ENCODE data around the gene SMIM24.

Gene SMIM24

GRCh38 chr19:3443840-3444694 lies 36.3 kb downstream of the SMIM24 start:
- H2AFZ ChIP-seq (ENCODE audit: low read depth, low read length): no peak overlapping the region
- peaks cover 18% of the 10 kb centered on the region; the same call in 1 of the 2 replicates for H4K20me1 ChIP-seq (ENCODE audit: insufficient read depth, low read length)
- no peak overlapping the region for H3K4me3 ChIP-seq (ENCODE audit: low read length)
- H3K36me3 ChIP-seq (replicated peaks; ENCODE audit: low read depth, low read length): peaks cover 42% of the 10 kb centered on the region
- TF ChIP-seq EZH2phosphoT487 (IDR thresholded peaks at IDR 0.05; ENCODE audit: low read depth) (no peak), CTCF (IDR thresholded peaks at IDR 0.05; ENCODE audit: low read depth, low read length) (no peak)
- H3K27ac ChIP-seq (ENCODE audit: low read length): no peak overlapping the region
- no peak overlapping the region for H3K9ac ChIP-seq (ENCODE audit: low read length)
- H3K4me2 ChIP-seq (ENCODE audit: low read length): no peak overlapping the region
- no peaks in the 10 kb centered on the region for H3K27me3 ChIP-seq (ENCODE audit: low read depth, low read length)
- H3K4me1 ChIP-seq (ENCODE audit: low read length): no peaks in the 10 kb centered on the region
- H3K79me2 ChIP-seq (ENCODE audit: low read length): peaks cover 13% of the 10 kb centered on the region; the same call in 1 of the 2 replicates
- H3K9me3 ChIP-seq (ENCODE audit: insufficient read depth, low read length): no peaks in the 10 kb centered on the region

- Histone ChIP-seq H4K20me1 (ENCODE audit: insufficient read depth, low read length) (peaks cover 18% of the 10 kb centered on the region; the same call in 1 of the 2 replicates), H3K79me2 (ENCODE audit: low read length) (peaks cover 13% of the 10 kb centered on the region; the same call in 1 of the 2 replicates), H3K9me3 (ENCODE audit: insufficient read depth, low read length) (no peaks in the 10 kb centered on the region), H3K4me2 (ENCODE audit: low read length) (no peak overlapping the region), H3K4me3 (ENCODE audit: low read length) (no peak overlapping the region), H3K4me1 (ENCODE audit: low read length) (no peaks in the 10 kb centered on the region), H3K27ac (ENCODE audit: low read length) (no peak overlapping the region), H3K9ac (ENCODE audit: low read length) (no peak overlapping the region), H3K36me3 (replicated peaks; ENCODE audit: low read depth, low read length) (peaks cover 45% of the 10 kb centered on the region), H3K27me3 (ENCODE audit: low read depth, low read length) (no peaks in the 10 kb centered on the region), H2AFZ (ENCODE audit: low read depth, low read length) (no peak overlapping the region)
- TF ChIP-seq CTCF (IDR thresholded peaks at IDR 0.05; ENCODE audit: low read depth, low read length) (no peak), EZH2phosphoT487 (IDR thresholded peaks at IDR 0.05; ENCODE audit: low read depth) (no peak)
Observed at GRCh38 chr19:3442487-3443071, 37.7 kb downstream of the SMIM24 start.

GRCh38 chr19:3441986-3442329 lies 38.4 kb downstream of the SMIM24 start:
- H4K20me1 ChIP-seq (ENCODE audit: insufficient read depth, low read length): peaks cover 18% of the 10 kb centered on the region; the same call in 1 of the 2 replicates
- H3K9me3 ChIP-seq (ENCODE audit: insufficient read depth, low read length): no peaks in the 10 kb centered on the region
- H3K4me2 ChIP-seq (ENCODE audit: low read length): no peak overlapping the region
- H3K79me2 ChIP-seq (ENCODE audit: low read length): peaks cover 13% of the 10 kb centered on the region; the same call in 1 of the 2 replicates
- no peaks in the 10 kb centered on the region for H3K4me1 ChIP-seq (ENCODE audit: low read length)
- no peaks in the 10 kb centered on the region for H3K27me3 ChIP-seq (ENCODE audit: low read depth, low read length)
- H3K36me3 ChIP-seq (replicated peaks; ENCODE audit: low read depth, low read length): peaks cover 47% of the 10 kb centered on the region
- H3K27ac ChIP-seq (ENCODE audit: low read length): no peak overlapping the region
- no peak for TF ChIP-seq EZH2phosphoT487 (IDR thresholded peaks at IDR 0.05; ENCODE audit: low read depth)
- no peak for TF ChIP-seq CTCF (IDR thresholded peaks at IDR 0.05; ENCODE audit: low read depth, low read length)
- H3K9ac ChIP-seq (ENCODE audit: low read length): no peak overlapping the region
- H2AFZ ChIP-seq (ENCODE audit: low read depth, low read length): no peak overlapping the region
- no peak overlapping the region for H3K4me3 ChIP-seq (ENCODE audit: low read length)
